ENCODE results near the gene GABRB2.

GABRB2 gene

GRCh38 chr5:161483721-161484120, 62.8 kb downstream of the GABRB2 start:
- no peak overlapping the region for H3K4me3 ChIP-seq
- no peak overlapping the region for H3K27ac ChIP-seq

DNA sequence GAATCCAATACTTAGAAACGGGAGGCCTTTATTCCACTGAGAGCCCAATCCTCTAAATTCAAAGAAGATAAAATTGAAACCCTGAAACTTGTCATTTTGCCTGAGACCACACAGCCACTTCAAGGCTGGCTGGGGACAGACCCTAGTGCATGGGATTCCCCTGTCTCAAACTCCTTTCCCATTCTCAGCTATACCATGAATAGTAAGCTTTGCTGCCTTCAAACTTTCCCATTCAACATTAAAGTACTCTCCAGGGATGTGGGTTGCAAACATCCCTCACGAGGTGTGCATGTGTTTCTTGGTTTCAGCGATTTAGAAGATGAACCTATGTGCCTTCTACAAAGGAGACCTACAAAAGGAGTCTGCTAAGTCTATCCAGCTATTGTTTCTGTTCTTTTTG, 64.6 kb downstream of the GABRB2 start:
- no peak overlapping the region for H3K4me3 ChIP-seq
- no peak overlapping the region for H3K27ac ChIP-seq

GRCh38 chr5:161471211-161471950, 75.1 kb downstream of the GABRB2 start:
- no peak overlapping the region for H3K27ac ChIP-seq
- no peak overlapping the region for H3K4me3 ChIP-seq

GRCh38 chr5:161467703-161468102, 78.8 kb downstream of the GABRB2 start:
- H3K4me3 ChIP-seq, result no peak overlapping the region
- H3K27ac ChIP-seq, result no peak overlapping the region

- no peak overlapping the region for H3K4me3 ChIP-seq
- H3K27ac ChIP-seq, result no peak overlapping the region
Measured at GRCh38 chr5:161460741-161461140, 85.8 kb downstream of the GABRB2 start.

- Histone ChIP-seq H3K27ac (no peak overlapping the region), H3K4me3 (no peak overlapping the region)
Measured at GRCh38 chr5:161446655-161447054, 99.9 kb downstream of the GABRB2 start.

- Histone ChIP-seq H3K4me3 (no peak overlapping the region), H3K27ac (no peak overlapping the region)
Measured at GRCh38 chr5:161442471-161442870, 104.1 kb downstream of the GABRB2 start.

- Histone ChIP-seq H3K4me3 (no peak overlapping the region), H3K27ac (no peak overlapping the region)
Measured at GRCh38 chr5:161432798-161433197, 113.7 kb downstream of the GABRB2 start.

DNA sequence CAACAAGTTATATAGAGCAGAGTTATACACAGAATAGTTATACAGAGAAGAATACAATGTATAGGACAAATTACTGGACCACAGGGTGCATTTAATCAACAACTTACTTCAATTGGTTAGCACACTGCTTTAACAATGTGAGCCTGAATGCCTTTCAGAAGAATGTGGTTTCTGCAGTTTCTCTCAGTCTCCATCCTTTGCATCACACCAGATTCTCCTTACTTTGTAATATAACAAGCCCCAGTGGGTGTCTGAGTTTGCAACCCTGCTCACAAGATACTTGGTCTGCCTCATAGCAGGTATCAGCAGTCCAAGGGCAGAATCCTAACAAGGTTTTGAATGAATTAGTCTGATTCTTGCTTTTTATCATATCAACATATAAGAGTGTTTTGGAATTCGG, 114.6 kb downstream of the GABRB2 start:
- no peak overlapping the region for H3K27ac ChIP-seq
- H3K4me3 ChIP-seq, result no peak overlapping the region

GRCh38 chr5:161421067-161421466, 125.5 kb downstream of the GABRB2 start:
- Histone ChIP-seq H3K4me3 (no peak overlapping the region), H3K27ac (no peak overlapping the region)

- no peak overlapping the region for H3K27ac ChIP-seq
- H3K4me3 ChIP-seq, result no peak overlapping the region
Measured at GRCh38 chr5:161420521-161420920, 126.0 kb downstream of the GABRB2 start.

DNA sequence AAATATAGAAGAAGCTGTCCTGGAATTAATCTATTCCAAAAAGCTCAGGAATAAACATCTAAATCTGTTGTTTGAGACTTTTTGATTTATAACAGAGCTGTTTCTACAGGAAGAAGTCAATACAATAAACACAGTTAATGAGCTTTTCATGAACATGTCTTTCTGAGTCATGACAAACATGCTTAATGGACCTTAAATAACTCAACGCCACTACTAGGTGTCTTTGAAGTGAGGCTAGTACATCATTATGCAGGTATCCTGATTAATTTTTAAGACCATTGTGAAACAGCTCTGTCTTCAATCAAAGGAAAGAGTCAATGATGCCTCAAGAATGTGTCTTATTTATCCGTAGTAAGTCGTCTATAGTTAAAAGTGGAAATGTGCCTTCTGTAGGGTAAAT, 131.6 kb downstream of the GABRB2 start:
- no peak overlapping the region for H3K4me3 ChIP-seq
- no peak overlapping the region for H3K27ac ChIP-seq

GRCh38 chr5:161414037-161414436, 132.5 kb downstream of the GABRB2 start:
- Histone ChIP-seq H3K4me3 (no peak overlapping the region), H3K27ac (no peak overlapping the region)

- Histone ChIP-seq H3K27ac (no peak overlapping the region), H3K4me3 (no peak overlapping the region)
Measured at GRCh38 chr5:161412792-161413191, 133.7 kb downstream of the GABRB2 start.

DNA sequence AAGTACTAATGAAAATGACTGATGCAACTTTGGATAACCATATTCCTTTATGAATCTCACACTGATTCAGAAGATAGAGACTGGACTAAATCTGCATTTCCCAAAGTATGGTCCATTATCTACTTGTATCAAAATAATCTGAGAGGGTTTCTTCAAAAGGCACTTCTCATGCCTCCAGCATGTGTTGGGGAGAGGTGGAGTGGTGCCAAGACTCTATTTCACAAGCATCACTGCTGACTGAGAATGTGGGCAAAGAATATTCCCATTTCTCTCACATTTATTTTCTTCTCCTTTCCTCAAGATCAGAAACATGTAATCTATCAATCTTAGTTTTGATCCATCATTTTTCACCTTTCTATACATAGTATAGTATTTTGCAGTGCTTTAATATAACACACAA, 135.4 kb downstream of the GABRB2 start:
- no peak overlapping the region for H3K27ac ChIP-seq
- no peak overlapping the region for H3K4me3 ChIP-seq

DNA sequence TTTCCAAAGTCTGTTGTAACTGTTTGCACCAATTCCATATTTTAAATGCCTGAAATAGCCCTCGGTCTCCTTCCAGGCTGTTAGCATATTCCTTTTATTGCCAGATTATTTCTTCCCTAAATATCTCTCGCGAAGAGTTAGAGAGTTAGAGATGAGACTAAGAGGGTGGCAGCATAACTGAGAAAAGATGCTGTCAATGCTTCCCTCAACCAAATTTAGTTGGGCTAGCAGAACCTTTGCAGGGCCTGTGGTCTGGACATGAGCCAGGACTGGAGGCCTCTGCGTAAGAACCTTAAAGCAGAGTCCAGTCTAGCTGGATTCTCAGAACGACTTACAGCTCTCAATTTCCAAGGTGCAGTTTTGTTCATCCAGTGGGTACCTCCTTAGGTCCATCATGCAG, 135.9 kb downstream of the GABRB2 start:
- H3K4me3 ChIP-seq, result no peak overlapping the region
- H3K27ac ChIP-seq, result no peak overlapping the region

- no peak overlapping the region for H3K4me3 ChIP-seq
- H3K27ac ChIP-seq, result no peak overlapping the region
Measured at GRCh38 chr5:161409471-161409870, 137.1 kb downstream of the GABRB2 start.

DNA sequence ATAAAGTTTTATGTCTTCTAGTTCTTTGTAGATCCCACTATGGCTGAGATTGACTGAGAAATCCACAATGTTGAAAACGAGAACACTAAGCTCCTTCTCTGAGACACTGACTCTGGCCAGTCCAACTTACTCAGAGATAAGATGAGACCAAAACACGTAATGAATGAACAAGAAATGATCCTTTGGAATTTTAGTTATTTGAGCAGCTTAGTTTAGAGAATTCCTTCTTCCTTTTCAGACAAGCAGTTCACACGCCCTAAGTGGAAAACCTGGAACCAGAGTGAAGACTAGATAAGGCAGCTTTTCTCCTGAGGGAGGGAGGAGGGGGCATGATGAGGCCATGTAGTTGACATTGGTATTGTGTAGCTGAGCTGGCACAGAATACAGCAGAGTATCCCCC, 139.6 kb downstream of the GABRB2 start:
- Histone ChIP-seq H3K4me3 (no peak overlapping the region), H3K27ac (no peak overlapping the region)

- H3K4me3 ChIP-seq, result no peak overlapping the region
- H3K27ac ChIP-seq, result no peak overlapping the region
Measured at GRCh38 chr5:161403996-161404395, 142.5 kb downstream of the GABRB2 start.

- H3K4me3 ChIP-seq, result no peak overlapping the region
- H3K27ac ChIP-seq, result no peak overlapping the region
Measured at GRCh38 chr5:161403121-161403520, 143.4 kb downstream of the GABRB2 start.

GRCh38 chr5:161400583-161400982, 145.9 kb downstream of the GABRB2 start:
- H3K27ac ChIP-seq, result no peak overlapping the region

GRCh38 chr5:161399996-161400562, 146.4 kb downstream of the GABRB2 start:
- H3K27ac ChIP-seq, result no peak overlapping the region
- no peak overlapping the region for H3K4me3 ChIP-seq

More at GRCh38 chr5:161400583-161400982, 145.9 kb downstream of the GABRB2 start:
- no peak overlapping the region for H3K4me3 ChIP-seq

Measured in skin epidermis (tissue), 12 donors.